Endothelial cell of umbilical vein (primary cell): ENCODE measurements around the gene PRM3. TPM values are rescaled to one million over a fixed set of nuclear protein-coding genes. Genes with fewer than 3 reads are reported as not detected.

Experiments
- BruUV-seq: library from RNA; stranded (reverse); fragments of 400-500 nt; replicated peaks from 2 replicates; lab custom pipeline; 2021; lab: Mats Ljungman, UMichigan
- CTCF ChIA-PET: fragments of 300-600, 350-600 bp; sonication (Branson Sonifier 250); formaldehyde crosslinking; loops from one replicate; lab custom pipeline; 2021; ENCODE audit warnings: antibody characterized with exemption, inconsistent platforms; lab: Charles Lee
- POLR2A ChIA-PET: fragments of 300-600, 350-600 bp; sonication (Branson Sonifier 250); formaldehyde crosslinking; loops from one replicate; lab custom pipeline; 2021; ENCODE audit warnings: antibody characterized with exemption, inconsistent platforms; lab: Charles Lee
- DNase-seq: peaks from one replicate; pipeline ENCODE4 v3.0.0-alpha.2; 2011; ENCODE audit warnings: low read depth, low spot score
- FAIRE-seq: peaks from 2 replicates; lab custom pipeline; 2011; peaks lifted over from hg19 to GRCh38; lab: Jason Lieb, UNC
- H2AFZ ChIP-seq: 2 replicates; pipeline ENCODE4 v1.6.0; 2012; ENCODE audit warnings: low read depth, low read length, control low read depth, inconsistent platforms
- H3K27ac ChIP-seq: 2 replicates; pipeline ENCODE4 v1.5.1; 2011; ENCODE audit warnings: low read depth, mild to moderate bottlenecking, control low read depth, low read length, moderate library complexity; ENCODE audit not compliant: insufficient read depth
- H3K27me3 ChIP-seq, 2 experiments: 2 replicates each; pipeline versions ENCODE4 v1.6.0 to v1.6.1; 2011; ENCODE audit warnings: low read length in 2 of 2, mixed read lengths in 1 of 2; ENCODE audit not compliant: control insufficient read depth in 2 of 2, insufficient read depth in 2 of 2
- H3K36me3 ChIP-seq, 2 experiments: 2 replicates in 1 of 2; 3 replicates in 1 of 2; pipeline ENCODE4 v1.5.1; 2011; ENCODE audit warnings: low read length in 2 of 2, mild to moderate bottlenecking in 1 of 2, moderate library complexity in 1 of 2; ENCODE audit not compliant: control insufficient read depth in 2 of 2, insufficient read depth in 2 of 2; ENCODE audit errors: extremely low read depth in 1 of 2
- H3K4me1 ChIP-seq: 3 replicates; pipeline ENCODE4 v1.5.1; 2011; ENCODE audit warnings: mild to moderate bottlenecking, low read length; ENCODE audit not compliant: control insufficient read depth, insufficient read depth; ENCODE audit errors: extremely low read depth
- H3K4me2 ChIP-seq: 2 replicates; pipeline ENCODE4 v1.6.1; 2011; ENCODE audit warnings: low read length, control low read depth, mixed read lengths; ENCODE audit not compliant: insufficient read depth
- H3K4me3 ChIP-seq, 3 experiments: fragments of 200-600 bp in 1 of 3; sonication (generic), shearing (Covaris generic) in 1 of 3; replicated peaks in 1 of 3; 2 replicates each; pipeline ENCODE4 v1.5.1; 2011 to 2016; ENCODE audit warnings: control low read depth in 3 of 3, low read length in 3 of 3, mild to moderate bottlenecking in 2 of 3, inconsistent platforms in 1 of 3, low read depth in 1 of 3, moderate library complexity in 1 of 3; ENCODE audit not compliant: insufficient read depth in 1 of 3
- H3K79me2 ChIP-seq: 2 replicates; pipeline ENCODE4 v1.6.0; 2012; ENCODE audit warnings: low read length, inconsistent platforms; ENCODE audit not compliant: control insufficient read depth, insufficient read depth
- H3K9ac ChIP-seq: replicated peaks from 2 replicates; pipeline ENCODE3; 2011; ENCODE audit warnings: low read length, control low read depth; ENCODE audit not compliant: insufficient read depth; ENCODE audit errors: extremely low read depth
- H3K9me1 ChIP-seq: replicated peaks from 3 replicates; pipeline ENCODE4 v1.6.0; 2011; ENCODE audit warnings: mild to moderate bottlenecking, low read length; ENCODE audit not compliant: control insufficient read depth, insufficient read depth; ENCODE audit errors: extremely low read depth
- H3K9me3 ChIP-seq: replicated peaks from 2 replicates; pipeline ENCODE4 v1.5.1; 2012; ENCODE audit warnings: low read length, inconsistent platforms; ENCODE audit not compliant: control insufficient read depth, insufficient read depth
- H4K20me1 ChIP-seq: replicated peaks from 2 replicates; pipeline ENCODE3; 2011; ENCODE audit warnings: mild to moderate bottlenecking, low read length; ENCODE audit not compliant: control insufficient read depth, insufficient read depth; ENCODE audit errors: extremely low read depth
- EZH2 ChIP-seq: IDR thresholded peaks from 2 replicates; pipeline ENCODE4 v1.6.1; 2012; ENCODE audit warnings: borderline replicate concordance, low read depth, mild to moderate bottlenecking, moderate library complexity, low read length, inconsistent platforms; ENCODE audit not compliant: severe bottlenecking
- FOS ChIP-seq: IDR thresholded peaks from 2 replicates; pipeline ENCODE4 v1.6.1; 2011; ENCODE audit warnings: mild to moderate bottlenecking, low read length, moderate library complexity, borderline replicate concordance; ENCODE audit not compliant: insufficient read depth
- GATA2 ChIP-seq: IDR thresholded peaks from 2 replicates; pipeline ENCODE4 v1.7.0; 2011; ENCODE audit warnings: low read depth, mild to moderate bottlenecking, moderate library complexity, mixed read lengths, low read length; ENCODE audit not compliant: insufficient read length, insufficient read depth
- JUN ChIP-seq: IDR thresholded peaks from 2 replicates; pipeline ENCODE4 v1.6.1; 2011; ENCODE audit warnings: borderline replicate concordance, low read depth; ENCODE audit not compliant: insufficient read length, insufficient read depth
- MYC ChIP-seq: IDR thresholded peaks from one replicate; pipeline ENCODE4 v1.6.1; 2011; ENCODE audit warnings: mild to moderate bottlenecking, low read depth, low read length
- POLR2A ChIP-seq: IDR thresholded peaks from 2 replicates; pipeline ENCODE4 v1.6.1; 2012; ENCODE audit warnings: low read depth, mild to moderate bottlenecking, control low read depth, low read length
- POLR2AphosphoS5 ChIP-seq: IDR thresholded peaks from 2 replicates; pipeline ENCODE4 v1.6.1; 2012; ENCODE audit warnings: low read depth, mild to moderate bottlenecking, control low read depth, low read length, moderate library complexity; ENCODE audit not compliant: insufficient read depth
- dilution Hi-C: fragments of 300-500 bp; cut with MboI; formaldehyde crosslinking; loops from one replicate; pipeline ENCODE4 v1.15.0; 2019; ENCODE audit warnings: low sequenced_read_pairs; ENCODE audit not compliant: extremely low pct_ligation_motif_present
- intact Hi-C: fragments of 100-400 bp; cut with micrococcal nuclease; formaldehyde crosslinking; loops from one replicate; pipeline ENCODE4 v1.10.0; 2022
- polyA plus RNA-seq, 4 experiments: library from polyadenylated mRNA; depleted of rRNA in 3 of 4; stranded (reverse) in 3 of 4; unstranded in 1 of 4; fragments of >200 nt; gene quantifications; 2 replicates each; pipeline versions ENCODE4 v1.2.1 to v1.2.3, GENCODE V29; 2011 to 2012; ENCODE audit warnings: missing spikeins in 1 of 4
- total RNA-seq: library from RNA; stranded (reverse); gene quantifications from 2 replicates; pipeline ENCODE4 v1.2.3, GENCODE V29; 2021
- TF ChIP-seq, protein P1 (sequence below), 2 donors: IDR thresholded peaks; 1 replicate in 1 of 2; 2 replicates in 1 of 2; pipeline ENCODE4 v1.5.1; 2011; ENCODE audit warnings: low read length in 2 of 2, mild to moderate bottlenecking in 2 of 2, moderate library complexity in 2 of 2, control low read depth in 1 of 2, inconsistent platforms in 1 of 2, low read depth in 1 of 2; ENCODE audit not compliant: insufficient read depth in 1 of 2; ENCODE audit errors: extremely low read depth in 1 of 2

Gene PRM3
- total and polyA plus RNA-seq, 2 donors (not counting 3 experiments of a cell fraction or from before 2014, with no cell fraction given), result not detected

DNA sequence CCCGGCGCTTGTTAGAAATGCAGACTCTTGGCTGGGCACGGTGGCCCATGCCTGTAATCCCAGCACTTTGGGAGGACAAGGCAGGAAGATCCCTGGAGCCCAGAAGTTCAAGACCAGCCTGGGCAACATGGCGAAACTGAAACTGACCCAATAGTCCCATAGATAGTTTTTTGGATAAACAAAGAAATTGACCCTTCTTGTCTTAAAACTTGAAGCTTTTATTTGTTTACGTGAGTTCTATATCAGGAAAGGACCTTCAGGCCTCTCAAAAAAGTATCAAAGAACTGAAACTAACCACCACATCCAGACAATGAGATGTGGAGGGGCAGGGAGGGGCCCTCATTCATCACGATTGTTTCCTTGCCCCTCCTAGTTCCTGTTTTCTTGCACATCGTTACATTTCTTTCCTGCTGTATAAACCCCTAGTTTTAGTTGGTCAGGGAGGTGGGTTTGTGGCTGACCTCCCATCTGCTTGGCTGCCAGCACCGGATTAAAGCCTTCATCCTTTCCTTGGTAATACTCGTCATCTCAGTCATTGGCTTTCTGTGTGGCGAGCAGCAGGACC is 37.6 kb upstream of the PRM3 start:
- no peaks in the 10 kb centered on the region for H3K27me3 ChIP-seq
- FAIRE-seq (peak; percentile 82), DNase-seq (peak; percentile 29)
- no peak overlapping the region for H3K4me2 ChIP-seq
- POLR2A ChIA-PET, result no interaction called here
- no peaks in the 10 kb centered on the region for H3K4me1 ChIP-seq
- peak overlapping the region; percentile 81 for H2AFZ ChIP-seq
- H3K9me1 ChIP-seq, result no peaks in the 10 kb centered on the region
- dilution Hi-C loops (no loop called here), intact Hi-C loops (loop anchor here (10.0 kb wide), 1 partner anchor 56 kb away; the partner anchor contains the start of gene SOCS1)
- H4K20me1 ChIP-seq, result no peaks in the 10 kb centered on the region
- no TSS peak for BruUV-seq
- no peak overlapping the region for H3K9ac ChIP-seq
- H3K36me3 ChIP-seq, result no peaks in the 10 kb centered on the region
- H3K27ac ChIP-seq, result no peak overlapping the region
- H3K4me3 ChIP-seq, result no peak overlapping the region
- H3K79me2 ChIP-seq, result no peaks in the 10 kb centered on the region
- H3K9me3 ChIP-seq, result no peaks in the 10 kb centered on the region
- TF ChIP-seq GATA2 (no peak), POLR2A (no peak), FOS (no peak), JUN (no peak), MYC (no peak), POLR2AphosphoS5 (no peak), EZH2 (no peak)
- TF ChIP-seq, protein P1, sequence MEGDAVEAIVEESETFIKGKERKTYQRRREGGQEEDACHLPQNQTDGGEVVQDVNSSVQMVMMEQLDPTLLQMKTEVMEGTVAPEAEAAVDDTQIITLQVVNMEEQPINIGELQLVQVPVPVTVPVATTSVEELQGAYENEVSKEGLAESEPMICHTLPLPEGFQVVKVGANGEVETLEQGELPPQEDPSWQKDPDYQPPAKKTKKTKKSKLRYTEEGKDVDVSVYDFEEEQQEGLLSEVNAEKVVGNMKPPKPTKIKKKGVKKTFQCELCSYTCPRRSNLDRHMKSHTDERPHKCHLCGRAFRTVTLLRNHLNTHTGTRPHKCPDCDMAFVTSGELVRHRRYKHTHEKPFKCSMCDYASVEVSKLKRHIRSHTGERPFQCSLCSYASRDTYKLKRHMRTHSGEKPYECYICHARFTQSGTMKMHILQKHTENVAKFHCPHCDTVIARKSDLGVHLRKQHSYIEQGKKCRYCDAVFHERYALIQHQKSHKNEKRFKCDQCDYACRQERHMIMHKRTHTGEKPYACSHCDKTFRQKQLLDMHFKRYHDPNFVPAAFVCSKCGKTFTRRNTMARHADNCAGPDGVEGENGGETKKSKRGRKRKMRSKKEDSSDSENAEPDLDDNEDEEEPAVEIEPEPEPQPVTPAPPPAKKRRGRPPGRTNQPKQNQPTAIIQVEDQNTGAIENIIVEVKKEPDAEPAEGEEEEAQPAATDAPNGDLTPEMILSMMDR (IDR thresholded peaks at IDR 0.05; ENCODE audit: extremely low read depth in 1 of 2, insufficient read depth in 1 of 2, low read depth in 1 of 2, low read length in 2 of 2), result no peak
- CTCF ChIA-PET, result interaction anchor here (1.1 to 1.2 kb wide), 2 partner anchors 12 to 55 kb away, joined by 4 read pairs; partner anchors contain the start of gene SOCS1
